ENCODE results near the gene DNAJC3.

- TF ChIP-seq, protein P1, sequence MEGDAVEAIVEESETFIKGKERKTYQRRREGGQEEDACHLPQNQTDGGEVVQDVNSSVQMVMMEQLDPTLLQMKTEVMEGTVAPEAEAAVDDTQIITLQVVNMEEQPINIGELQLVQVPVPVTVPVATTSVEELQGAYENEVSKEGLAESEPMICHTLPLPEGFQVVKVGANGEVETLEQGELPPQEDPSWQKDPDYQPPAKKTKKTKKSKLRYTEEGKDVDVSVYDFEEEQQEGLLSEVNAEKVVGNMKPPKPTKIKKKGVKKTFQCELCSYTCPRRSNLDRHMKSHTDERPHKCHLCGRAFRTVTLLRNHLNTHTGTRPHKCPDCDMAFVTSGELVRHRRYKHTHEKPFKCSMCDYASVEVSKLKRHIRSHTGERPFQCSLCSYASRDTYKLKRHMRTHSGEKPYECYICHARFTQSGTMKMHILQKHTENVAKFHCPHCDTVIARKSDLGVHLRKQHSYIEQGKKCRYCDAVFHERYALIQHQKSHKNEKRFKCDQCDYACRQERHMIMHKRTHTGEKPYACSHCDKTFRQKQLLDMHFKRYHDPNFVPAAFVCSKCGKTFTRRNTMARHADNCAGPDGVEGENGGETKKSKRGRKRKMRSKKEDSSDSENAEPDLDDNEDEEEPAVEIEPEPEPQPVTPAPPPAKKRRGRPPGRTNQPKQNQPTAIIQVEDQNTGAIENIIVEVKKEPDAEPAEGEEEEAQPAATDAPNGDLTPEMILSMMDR (IDR thresholded peaks at IDR 0.05): no peak
- TF ChIP-seq POLR2AphosphoS5 (IDR thresholded peaks at IDR 0.05; ENCODE audit: low read depth, low read length) (no peak), SIN3A (IDR thresholded peaks at IDR 0.05; ENCODE audit: borderline replicate concordance, insufficient read depth, low read depth, low read length) (no peak), REST (IDR thresholded peaks at IDR 0.05; ENCODE audit: insufficient read depth in 1 of 2, low read depth in 2 of 2, low read length in 1 of 2) (no peak), TCF7L2 (IDR thresholded peaks at IDR 0.05; ENCODE audit: low read depth, low read length) (no peak)
Observed at GRCh38 chr13:95659500-95659899, 17.4 kb upstream of the DNAJC3 start.

Measured in Panc1 (cell line).